GM12878 (cell line): ENCODE results near the gene PADI2. TPM values are rescaled to one million over a fixed set of nuclear protein-coding genes. Genes with fewer than 3 reads are reported as not detected.
A peak's percentile ranks its signal among the peaks of the same experiment; 100 is the strongest.

Experiments
- ATAC-seq: fragments of 200-7000 bp; cut with Tn5 transposase; 3 replicates; pipeline ENCODE4 v1.9.1; 2020; ENCODE audit warnings: mild to moderate bottlenecking, moderate library complexity
- BruUV-seq: library from RNA; stranded (reverse); fragments of 400-500 nt; replicated peaks from 2 replicates; lab custom pipeline; 2021; lab: Mats Ljungman, UMichigan
- CTCF ChIA-PET: fragments of 300-600 bp; sonication (Branson Sonifier 250); formaldehyde crosslinking; extraction: SDS; loops from one replicate; lab custom pipeline; 2021; ENCODE audit warnings: inconsistent platforms; lab: Yijun Ruan, JAX
- POLR2A ChIA-PET: fragments of 350-600 bp; formaldehyde crosslinking; extraction: SDS; loops from one replicate; lab custom pipeline; 2021; ENCODE audit warnings: inconsistent platforms; lab: Charles Lee
- RAD21 ChIA-PET: fragments of 300-600 bp; sonication (Branson Sonifier 250); formaldehyde crosslinking; loops from one replicate; lab custom pipeline; 2023; ENCODE audit warnings: antibody characterized with exemption; ENCODE audit not compliant: unreplicated experiment; lab: Charles Lee
- SMC1A ChIA-PET: fragments of 300-600 bp; sonication (Branson Sonifier 250); formaldehyde crosslinking; loops from one replicate; lab custom pipeline; 2023; ENCODE audit not compliant: unreplicated experiment, uncharacterized antibody; lab: Charles Lee
- DNase-seq: peaks from one replicate; pipeline ENCODE4 v3.0.0-alpha.2; 2011; ENCODE audit warnings: low read depth, low spot score
- FAIRE-seq: peaks from 3 replicates; lab custom pipeline; 2011; peaks lifted over from hg19 to GRCh38; lab: Jason Lieb, UNC
- H2AFZ ChIP-seq: 2 replicates; pipeline ENCODE4 v1.6.0; 2011; ENCODE audit warnings: low read depth, low read length, control low read depth; ENCODE audit not compliant: control insufficient read depth
- H3K27ac ChIP-seq: 2 replicates; pipeline ENCODE4 v1.5.1; 2011; ENCODE audit warnings: control low read depth; ENCODE audit not compliant: control insufficient read depth, insufficient read depth
- H3K27me3 ChIP-seq, 2 experiments: replicated peaks in 1 of 2; 2 replicates each; pipeline versions ENCODE4 v1.6.0 to v1.6.1; 2011; ENCODE audit warnings: low read length in 1 of 2; ENCODE audit not compliant: control insufficient read depth in 2 of 2, insufficient read depth in 2 of 2
- H3K36me3 ChIP-seq, 2 experiments: 2 replicates each; pipeline ENCODE4 v1.5.1; 2011; ENCODE audit warnings: low read length in 1 of 2; ENCODE audit not compliant: control insufficient read depth in 2 of 2, insufficient read depth in 2 of 2
- H3K4me1 ChIP-seq: 2 replicates; pipeline ENCODE4 v1.6.1; 2011; ENCODE audit warnings: mild to moderate bottlenecking, low read length, moderate library complexity, mixed read lengths; ENCODE audit not compliant: control insufficient read depth, insufficient read depth
- H3K4me2 ChIP-seq: 2 replicates; pipeline ENCODE4 v1.6.0; 2011; ENCODE audit warnings: control low read depth; ENCODE audit not compliant: control insufficient read depth, insufficient read depth
- H3K4me3 ChIP-seq: fragments of 200-600 bp; sonication (generic); 2 replicates; pipeline ENCODE4 v1.5.1; 2016
- H3K79me2 ChIP-seq: 2 replicates; pipeline ENCODE4 v1.6.0; 2011; ENCODE audit warnings: low read length; ENCODE audit not compliant: control insufficient read depth, insufficient read depth
- H3K9ac ChIP-seq: 2 replicates; pipeline ENCODE4 v1.8.0; 2011; ENCODE audit warnings: low read length, control low read depth, mixed read lengths; ENCODE audit not compliant: control insufficient read depth, insufficient read depth
- H3K9me3 ChIP-seq: replicated peaks from 3 replicates; pipeline ENCODE4 v1.5.1; 2011; ENCODE audit warnings: mild to moderate bottlenecking, low read length; ENCODE audit not compliant: control insufficient read depth, insufficient read depth
- H4K20me1 ChIP-seq: 2 replicates; pipeline ENCODE4 v1.6.0; 2011; ENCODE audit not compliant: control insufficient read depth, insufficient read depth
- CEBPB ChIP-seq, 2 experiments: fragments of 150-350 bp in 1 of 2; IDR thresholded peaks; 2 replicates each; pipeline ENCODE4 v1.6.1; 2012 to 2014; ENCODE audit warnings: low read depth in 2 of 2, low read length in 2 of 2, borderline replicate concordance in 1 of 2, inconsistent platforms in 1 of 2
- CREB1 ChIP-seq: IDR thresholded peaks from 2 replicates; pipeline ENCODE4 v1.6.1; 2012; ENCODE audit warnings: low read depth, mild to moderate bottlenecking, inconsistent platforms
- IRF5 ChIP-seq: fragments of 450-650 bp; IDR thresholded peaks from 2 replicates; pipeline ENCODE4 v1.6.1; 2017; ENCODE audit warnings: borderline replicate concordance
- RB1 ChIP-seq: fragments of 450-650 bp; formaldehyde crosslinking; IDR thresholded peaks from 2 replicates; pipeline ENCODE4 v1.6.1; 2017; ENCODE audit warnings: mild to moderate bottlenecking, borderline replicate concordance
- REST ChIP-seq: IDR thresholded peaks from 2 replicates; pipeline ENCODE4 v1.6.1; 2012; ENCODE audit warnings: mild to moderate bottlenecking, low read depth, low read length
- ZBTB11 ChIP-seq: fragments of 450-650 bp; formaldehyde crosslinking; IDR thresholded peaks from 2 replicates; pipeline ENCODE4 v1.5.0; 2022; ENCODE audit warnings: mild to moderate bottlenecking, missing genetic modification characterization
- ZNF687 ChIP-seq: fragments of 450-650 bp; IDR thresholded peaks from 2 replicates; pipeline ENCODE4 v1.6.1; 2017; ENCODE audit warnings: mild to moderate bottlenecking, moderate library complexity
- WGBS: methylation state at CpG from one replicate; pipeline ENCODE4 v1.1.6; 2016; ENCODE audit warnings: low lambda C conversion rate; ENCODE audit not compliant: insufficient replicate concordance, insufficient coverage; ENCODE audit errors: missing lambda C conversion rate; 5-methylcytosine and 5-hydroxymethylcytosine counted together
- in situ Hi-C: fragments of 300-500 bp; cut with MboI; formaldehyde crosslinking; loops from 9 replicates; pipeline ENCODE4 v1.14.3; 2018; ENCODE audit warnings: mixed read lengths
- intact Hi-C: fragments of 100-400 bp; cut with micrococcal nuclease; formaldehyde crosslinking; loops from one replicate; pipeline ENCODE4 v1.14.2; 2022; ENCODE audit not compliant: unreplicated experiment
- polyA plus RNA-seq, 11 experiments: library from polyadenylated mRNA; depleted of rRNA in 4 of 11; unstranded in 6 of 11; stranded (reverse) in 5 of 11; fragments of >200 nt; fragmentation: Nextera tagmentation in 4 of 11; fragmentation: Illumina TruSeq in 1 of 11; extraction: Ambion mirVana in 4 of 11; extraction: Trizol in 1 of 11; gene quantifications; 1 replicate in 1 of 11; 2 replicates in 10 of 11; pipeline versions ENCODE4 v1.2.1 to v1.2.3, GENCODE V29; 2011 to 2016; ENCODE audit warnings: inconsistent platforms in 2 of 11, missing spikeins in 2 of 11, low read depth in 1 of 11
- total RNA-seq, 4 experiments: library from RNA; depleted of rRNA in 3 of 4; stranded (reverse); fragments of >200 nt in 3 of 4; fragmentation: Illumina TruSeq in 1 of 4; extraction: Trizol in 1 of 4; gene quantifications; 2 replicates each; pipeline versions ENCODE4 v1.2.1 to v1.2.3, GENCODE V29; 2013 to 2021

The PADI2 gene
- total and polyA plus RNA-seq, 10 of the 15 experiments (the other 5 are each of a cell fraction or from before 2014, with no cell fraction given): 0.05 to 3.0 (median 0.10) TPM; not detected in 1

- Histone ChIP-seq H3K9ac (no peak overlapping the region), H3K27ac (peak overlapping the region; percentile 6; the same call in 1 of the 2 replicates), H3K4me3 (no peak overlapping the region), H4K20me1 (no peaks in the 10 kb centered on the region), H3K36me3 (peaks cover 26 to 51% of the 10 kb centered on the region in 2 experiments), H3K79me2 (no peaks in the 10 kb centered on the region), H3K4me2 (no peak overlapping the region), H2AFZ (no peak overlapping the region), H3K9me3 (no peaks in the 10 kb centered on the region), H3K27me3 (no peaks in the 10 kb centered on the region), H3K4me1 (peaks cover 30% of the 10 kb centered on the region)
- ATAC-seq: no peak
- FAIRE-seq: no peak
- ChIA-PET RAD21 (no interaction called here), POLR2A (no interaction called here), SMC1A (interaction anchor here (0.9 to 2.0 kb wide), 5 partner anchors 10 to 37 kb away, joined by 3 to 8 read pairs (median 5); no protein-coding TSS in a partner anchor), CTCF (interaction anchor here (1.0 to 1.7 kb wide), 3 partner anchors 23 to 403 kb away, joined by 4 to 9 read pairs (median 6); no protein-coding TSS in a partner anchor)
- BruUV-seq: no TSS peak
- intact Hi-C loops: no loop called here
- no peak for DNase-seq
- in situ Hi-C loops: no loop called here
- 95% methylated on average over 3 of the region's 3 CpGs for WGBS
- TF ChIP-seq ZBTB11: no peak
- TF ChIP-seq ZNF687: no peak
- no peak for TF ChIP-seq REST
- no peak for TF ChIP-seq RB1
- TF ChIP-seq CEBPB (IDR thresholded peaks at IDR 0.05; ENCODE audit: borderline replicate concordance in 1 of 2, low read depth in 2 of 2, low read length in 2 of 2): no peak
- TF ChIP-seq IRF5: no peak
- TF ChIP-seq CREB1: no peak
These were observed 95.7 kb downstream of the PADI2 start for GRCh38 chr1:17023573-17023972.
